Measurements from ENCODE around the gene CCL15.

DNA sequence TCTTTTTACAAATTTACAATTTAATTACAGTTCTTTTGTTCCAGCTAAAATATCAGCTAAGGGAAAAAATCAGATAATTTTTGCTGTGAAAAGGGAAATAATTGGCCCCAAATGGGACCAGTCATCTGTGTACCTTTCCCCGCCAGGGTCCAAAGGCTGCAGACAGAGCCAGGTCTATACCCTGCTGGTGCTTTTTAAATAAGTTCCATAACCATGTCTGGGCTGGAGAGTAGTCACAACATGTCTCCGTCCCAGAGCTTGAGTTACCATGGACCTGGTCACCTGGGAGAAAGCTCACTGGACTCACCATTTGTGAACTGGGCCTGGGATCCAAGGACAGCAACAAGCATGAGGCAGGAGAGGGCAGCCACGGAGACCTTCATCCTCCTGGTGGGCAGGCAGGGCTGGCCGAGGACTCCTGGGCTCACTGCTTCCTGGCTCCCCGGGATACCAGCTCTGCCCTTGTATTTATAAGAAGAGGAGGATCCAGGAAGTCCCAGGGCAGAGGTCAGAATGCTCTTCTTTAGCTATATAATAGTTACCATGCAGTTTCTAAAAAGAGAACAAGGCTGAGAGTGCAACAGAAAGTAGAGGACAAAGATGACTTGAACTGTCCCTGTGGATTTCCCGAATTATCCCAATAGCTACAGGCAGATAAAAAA, at the start of gene CCL15:
- TF ChIP-seq POLR2AphosphoS5 (IDR thresholded peaks at IDR 0.05): no peak
- TF ChIP-seq, protein P1, sequence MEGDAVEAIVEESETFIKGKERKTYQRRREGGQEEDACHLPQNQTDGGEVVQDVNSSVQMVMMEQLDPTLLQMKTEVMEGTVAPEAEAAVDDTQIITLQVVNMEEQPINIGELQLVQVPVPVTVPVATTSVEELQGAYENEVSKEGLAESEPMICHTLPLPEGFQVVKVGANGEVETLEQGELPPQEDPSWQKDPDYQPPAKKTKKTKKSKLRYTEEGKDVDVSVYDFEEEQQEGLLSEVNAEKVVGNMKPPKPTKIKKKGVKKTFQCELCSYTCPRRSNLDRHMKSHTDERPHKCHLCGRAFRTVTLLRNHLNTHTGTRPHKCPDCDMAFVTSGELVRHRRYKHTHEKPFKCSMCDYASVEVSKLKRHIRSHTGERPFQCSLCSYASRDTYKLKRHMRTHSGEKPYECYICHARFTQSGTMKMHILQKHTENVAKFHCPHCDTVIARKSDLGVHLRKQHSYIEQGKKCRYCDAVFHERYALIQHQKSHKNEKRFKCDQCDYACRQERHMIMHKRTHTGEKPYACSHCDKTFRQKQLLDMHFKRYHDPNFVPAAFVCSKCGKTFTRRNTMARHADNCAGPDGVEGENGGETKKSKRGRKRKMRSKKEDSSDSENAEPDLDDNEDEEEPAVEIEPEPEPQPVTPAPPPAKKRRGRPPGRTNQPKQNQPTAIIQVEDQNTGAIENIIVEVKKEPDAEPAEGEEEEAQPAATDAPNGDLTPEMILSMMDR (IDR thresholded peaks at IDR 0.05 in 8 of 11, conservative IDR thresholded peaks at IDR 0.05 in 3 of 11): no peak
